GM18526 (cell line): ENCODE data around the gene TMEM108.

Source experiments
- POLR2A ChIP-seq: IDR thresholded peaks from 3 replicates; pipeline ENCODE4 v1.6.1; 2011; ENCODE audit not compliant: insufficient read length; ENCODE audit errors: extremely low read depth

The TMEM108 gene

GRCh38 chr3:133092681-133093080 is 54.5 kb downstream of the TMEM108 start:
- TF ChIP-seq POLR2A, result no peak

- no peak for TF ChIP-seq POLR2A
Measured at GRCh38 chr3:133093366-133093765, 55.2 kb downstream of the TMEM108 start.

- TF ChIP-seq POLR2A, result no peak
Measured at GRCh38 chr3:133096900-133097613, 58.9 kb downstream of the TMEM108 start.

GRCh38 chr3:133103706-133104105 is 65.5 kb downstream of the TMEM108 start:
- no peak for TF ChIP-seq POLR2A

GRCh38 chr3:133106169-133106568 is 68.0 kb downstream of the TMEM108 start:
- TF ChIP-seq POLR2A, result no peak

GRCh38 chr3:133112666-133113065 is 74.5 kb downstream of the TMEM108 start:
- no peak for TF ChIP-seq POLR2A

- TF ChIP-seq POLR2A, result no peak
Measured at GRCh38 chr3:133113526-133113925, 75.3 kb downstream of the TMEM108 start.

GRCh38 chr3:133113927-133114597 is 75.9 kb downstream of the TMEM108 start:
- no peak for TF ChIP-seq POLR2A

- TF ChIP-seq POLR2A, result no peak
Measured at GRCh38 chr3:133115176-133115575, 77.0 kb downstream of the TMEM108 start.

- TF ChIP-seq POLR2A, result no peak
Measured at GRCh38 chr3:133117342-133117741, 79.2 kb downstream of the TMEM108 start.

- TF ChIP-seq POLR2A, result no peak
Measured at GRCh38 chr3:133119176-133119575, 81.0 kb downstream of the TMEM108 start.

- TF ChIP-seq POLR2A, result no peak
Measured at GRCh38 chr3:133121450-133121849, 83.3 kb downstream of the TMEM108 start.

GRCh38 chr3:133123636-133124035 is 85.4 kb downstream of the TMEM108 start:
- no peak for TF ChIP-seq POLR2A

- no peak for TF ChIP-seq POLR2A
Measured at GRCh38 chr3:133124511-133124910, 86.3 kb downstream of the TMEM108 start.

GRCh38 chr3:133125171-133125570 is 87.0 kb downstream of the TMEM108 start:
- no peak for TF ChIP-seq POLR2A

- TF ChIP-seq POLR2A, result no peak
Measured at GRCh38 chr3:133125802-133126201, 87.6 kb downstream of the TMEM108 start.

GRCh38 chr3:133127381-133127780 is 89.2 kb downstream of the TMEM108 start:
- TF ChIP-seq POLR2A, result no peak

- no peak for TF ChIP-seq POLR2A
Measured at GRCh38 chr3:133130168-133130567, 92.0 kb downstream of the TMEM108 start.
